HG02623 (cell line): ENCODE measurements around the gene HAUS2.
"Not testable (repeated sequence)": the region's sequence is repeated elsewhere in the genome, so short reads cannot be mapped to it uniquely, and the experiment has no call there.

ENCODE experiments used
- ATAC-seq: cut with Tn5 transposase; IDR thresholded peaks from one replicate; pipeline ENCODE4 v1.9.1; 2021; ENCODE audit warnings: moderate library complexity; ENCODE audit not compliant: unreplicated experiment

The HAUS2 gene

DNA sequence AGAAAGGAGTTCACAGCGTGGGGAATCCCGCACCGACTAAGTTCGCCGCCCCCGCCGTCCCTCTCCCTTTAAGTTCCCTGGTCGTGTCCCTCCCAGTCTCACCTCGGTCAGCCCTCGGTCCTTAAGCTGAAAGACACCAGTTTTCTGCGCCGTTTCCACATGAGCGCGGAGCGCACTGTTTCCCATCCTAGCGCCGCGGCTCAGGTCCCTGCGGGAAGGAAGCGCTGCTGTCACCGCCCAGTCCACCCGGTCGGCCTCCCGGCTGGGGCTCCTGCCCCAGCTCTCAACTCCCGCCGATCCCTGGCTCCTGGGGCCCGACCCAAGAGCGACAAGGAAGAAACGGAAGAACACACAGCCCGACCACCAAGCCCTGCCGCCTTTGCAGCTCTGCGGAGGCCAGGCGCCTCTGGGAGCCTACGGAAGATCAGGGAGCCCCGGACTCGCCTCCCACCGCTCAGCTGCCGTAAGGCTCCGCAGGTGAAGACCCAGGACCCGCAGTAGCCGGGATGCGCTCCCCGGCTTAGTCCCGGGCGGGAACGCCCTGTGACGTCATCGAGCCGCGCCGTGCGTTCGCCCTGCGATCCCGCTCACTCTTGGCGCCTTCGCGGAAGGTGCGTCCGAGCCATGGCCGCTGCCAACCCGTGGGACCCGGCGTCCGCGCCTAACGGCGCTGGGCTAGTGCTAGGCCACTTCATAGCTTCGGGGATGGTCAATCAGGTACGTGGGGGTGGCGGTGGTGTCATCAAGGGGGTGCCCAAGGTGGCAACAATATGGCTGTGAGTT, at the start of gene HAUS2, which contains the start of gene LRRC57:
Gene HAUS2 (plus strand): TSS at position 590 of the 783 bp plus-strand sequence. CDS start 35 bp downstream, at position 625.
Gene LRRC57 (minus strand): TSS at position 545 of the 783 bp plus-strand sequence. CDS start 359 bp downstream, at position 186.
- ATAC-seq, result peak; percentile 82

DNA sequence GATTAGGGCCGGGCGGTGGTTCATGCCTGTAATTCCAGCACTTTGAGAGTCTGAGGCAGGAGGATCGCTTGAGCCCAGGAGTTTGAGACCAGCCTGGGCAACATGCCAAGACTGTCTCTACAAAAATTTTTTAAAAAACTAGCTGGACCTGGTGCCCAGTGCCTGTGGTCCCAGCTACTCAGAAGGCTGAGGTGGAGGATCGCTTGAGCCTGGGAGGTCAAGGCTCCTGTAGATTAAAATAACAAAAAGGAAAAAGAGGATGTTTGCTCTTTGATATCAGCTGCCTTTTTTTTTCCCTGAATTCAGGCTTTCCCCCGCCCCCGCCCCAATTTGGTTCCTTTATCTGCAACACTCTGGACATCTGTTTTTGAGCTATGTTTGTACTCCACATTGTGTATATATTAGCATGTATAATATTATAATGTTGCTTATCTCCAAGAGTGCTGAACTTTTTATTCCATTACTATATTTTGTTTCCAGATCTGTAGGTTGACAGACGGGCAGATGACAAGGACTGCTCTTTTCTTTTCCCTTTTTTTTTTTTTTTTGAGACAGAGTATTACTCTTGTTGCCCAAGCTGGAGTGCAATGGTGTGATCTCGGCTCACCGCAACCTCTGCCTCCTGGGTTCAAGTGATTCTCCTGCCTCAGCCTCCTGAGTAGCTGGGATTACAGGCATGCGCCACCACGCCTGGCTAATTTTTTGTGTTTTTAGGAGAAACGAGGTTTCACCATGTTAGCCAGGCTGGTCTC, 48.6 kb upstream of the HAUS2 start:
- no peak for ATAC-seq

DNA sequence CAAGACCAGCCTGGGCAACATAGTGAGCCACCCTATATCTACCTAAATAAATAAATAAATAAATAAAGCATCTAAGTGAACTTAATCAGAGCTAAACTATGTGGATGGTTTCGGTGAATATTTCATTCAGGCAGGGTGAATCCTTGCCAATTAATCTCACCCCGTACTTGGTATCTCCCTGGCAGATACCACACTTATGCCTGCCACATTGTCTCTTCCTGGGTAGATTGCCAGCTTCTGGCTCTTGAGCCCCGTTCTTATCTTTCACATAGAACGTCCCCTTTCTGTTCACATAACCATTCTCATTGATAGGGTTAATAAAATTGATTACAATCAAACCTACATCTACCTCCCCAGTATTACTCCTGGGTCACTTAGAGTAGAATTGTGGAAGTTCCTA, 46.2 kb upstream of the HAUS2 start:
- no peak for ATAC-seq

DNA sequence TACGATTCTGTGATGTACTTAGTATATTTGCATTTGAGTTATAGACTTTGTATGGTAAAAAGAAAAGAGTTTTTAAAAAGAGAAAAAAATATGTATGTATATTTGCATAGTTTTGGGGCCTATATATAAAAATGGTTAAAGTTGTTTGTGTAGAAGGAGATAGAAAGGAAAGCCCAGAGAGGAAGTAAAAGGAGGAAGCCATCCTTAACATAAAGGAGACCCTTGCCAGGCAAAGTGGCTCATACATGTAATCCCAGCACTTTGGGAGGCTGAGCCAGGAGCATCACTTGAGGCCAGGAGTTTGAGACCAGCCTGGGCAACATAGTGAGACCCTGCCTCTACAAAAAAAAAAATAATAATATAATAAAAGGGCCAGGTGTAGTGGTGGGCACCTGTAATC, 44.8 kb upstream of the HAUS2 start:
- no peak for ATAC-seq

DNA sequence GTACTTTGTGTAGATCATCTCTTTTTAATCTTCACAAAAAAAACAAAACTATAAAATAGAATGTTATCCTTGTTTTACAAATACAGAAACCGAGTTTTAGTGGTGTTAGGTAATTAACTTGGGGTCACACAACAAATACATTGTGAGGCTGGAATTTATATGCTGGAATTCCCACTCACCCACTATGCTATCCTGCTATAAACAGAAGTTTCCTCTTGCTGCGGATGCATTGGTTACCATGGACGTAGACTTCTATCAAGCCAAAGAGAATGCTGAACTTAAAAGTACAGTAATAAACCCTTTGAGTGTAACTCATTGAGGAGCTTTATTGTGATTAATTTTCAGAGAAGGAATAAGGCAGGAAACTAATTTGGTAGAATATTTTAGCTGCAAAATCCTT, 44.0 kb upstream of the HAUS2 start:
- no peak for ATAC-seq

DNA sequence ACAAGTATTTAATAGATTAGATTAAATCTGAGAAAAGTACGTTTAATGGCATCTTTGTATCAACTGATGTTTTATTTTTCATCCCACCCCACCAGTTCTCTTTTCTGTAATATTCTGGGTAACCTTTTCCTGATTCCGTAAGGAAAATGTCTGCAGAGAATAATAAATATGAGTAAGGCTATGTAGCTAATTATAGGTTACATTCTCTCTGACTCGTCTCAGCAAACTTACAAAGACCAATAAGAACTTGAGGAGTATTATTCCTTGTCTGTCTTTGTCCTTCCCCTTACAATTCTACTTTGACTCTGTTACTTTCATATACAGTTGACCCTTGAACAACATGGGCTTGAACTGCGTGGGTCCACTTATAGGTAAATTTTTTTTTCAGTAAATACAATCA, 41.1 kb upstream of the HAUS2 start:
- no peak for ATAC-seq

DNA sequence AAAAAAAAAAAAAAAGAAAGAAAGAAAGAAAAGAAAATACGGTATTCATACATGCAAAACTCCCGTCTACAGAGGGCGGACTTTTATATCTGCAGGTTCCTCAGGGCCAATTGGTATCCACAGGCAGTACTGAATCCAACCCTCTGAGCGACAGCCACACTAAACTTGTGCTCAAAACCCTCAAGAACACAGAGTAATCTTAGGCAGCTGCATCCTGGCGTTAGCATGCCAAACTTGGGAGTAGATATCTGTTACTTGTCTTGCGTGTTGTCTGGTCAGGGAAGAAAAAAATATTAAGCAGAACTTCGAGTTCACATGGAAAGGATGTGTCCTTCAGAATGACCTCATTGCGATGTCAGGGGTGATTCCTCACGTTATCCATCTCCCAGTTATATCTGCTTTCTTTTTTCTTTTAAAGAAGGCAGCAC, 40.4 kb upstream of the HAUS2 start:
- no peak for ATAC-seq

DNA sequence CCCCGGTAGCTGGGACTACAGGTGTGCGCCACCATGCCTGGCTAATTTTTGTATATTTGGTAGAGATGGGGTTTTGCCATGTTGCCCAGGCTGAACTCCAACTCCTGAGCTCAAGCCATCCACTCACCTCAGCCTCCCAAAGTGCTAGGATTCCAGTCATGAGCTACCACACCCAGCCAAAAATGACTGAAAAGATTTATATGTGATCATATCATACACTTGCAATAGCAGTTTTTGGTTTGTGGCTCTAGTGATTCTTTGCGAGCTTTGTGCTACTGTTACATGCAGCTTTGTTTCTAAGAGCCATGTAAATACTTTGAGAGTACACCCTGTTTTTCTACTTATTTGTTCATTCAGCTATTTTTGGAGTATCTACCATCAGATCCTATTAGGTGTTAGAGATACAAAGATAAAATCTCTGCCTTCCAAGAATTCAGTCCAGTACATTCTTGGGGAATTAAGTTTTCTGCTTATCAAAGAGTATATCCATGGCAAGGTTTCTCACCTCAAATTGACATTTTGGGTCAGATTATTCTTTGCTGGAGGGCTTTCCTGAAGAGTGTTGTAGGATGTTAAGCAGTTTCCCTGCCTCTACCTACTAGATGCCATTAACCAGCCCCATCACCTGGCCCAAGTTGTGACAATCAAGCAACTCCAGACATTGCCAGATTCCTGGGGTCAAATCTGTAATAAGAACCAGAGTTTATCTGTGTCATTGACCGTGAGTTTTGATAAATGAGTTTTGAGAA, 38.2 kb upstream of the HAUS2 start:
- no peak for ATAC-seq

DNA sequence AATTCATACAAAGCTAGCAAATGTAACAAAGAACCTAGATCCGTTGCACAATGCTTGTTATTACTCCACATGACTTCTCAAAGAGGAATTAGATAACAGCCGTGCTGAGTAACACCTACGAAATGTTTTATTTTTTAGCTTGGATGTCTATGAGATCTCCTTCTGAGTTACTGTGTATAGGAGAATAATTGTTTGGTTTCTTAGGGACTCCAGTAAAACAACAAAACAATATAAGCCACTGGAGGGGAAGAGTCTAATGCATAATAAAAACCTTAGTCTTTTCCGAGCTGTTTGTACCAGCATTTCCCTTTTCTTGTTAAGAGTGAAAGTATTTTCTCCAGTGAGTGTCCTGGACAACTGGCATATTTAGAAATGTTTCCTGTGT, 37.6 kb upstream of the HAUS2 start:
- ATAC-seq, result no peak

DNA sequence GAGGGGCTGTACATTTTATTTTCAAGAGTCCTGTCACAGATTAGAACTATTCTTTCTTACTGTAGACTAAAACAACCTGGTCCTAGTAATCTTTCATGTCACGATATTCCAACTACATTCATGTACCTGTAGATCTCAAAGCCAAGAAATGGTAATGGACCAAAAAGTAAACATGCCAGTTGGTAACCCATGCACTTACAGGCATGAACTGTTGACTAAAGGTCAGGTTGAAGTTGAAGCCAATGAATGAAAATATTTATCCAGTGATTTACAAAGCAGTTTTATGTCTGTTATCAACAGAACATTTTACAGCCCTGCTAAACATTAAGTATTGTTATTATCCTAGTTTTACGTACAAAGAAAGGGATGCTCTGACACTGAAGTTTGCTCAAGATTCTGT, 25.3 kb upstream of the HAUS2 start:
- no peak for ATAC-seq

DNA sequence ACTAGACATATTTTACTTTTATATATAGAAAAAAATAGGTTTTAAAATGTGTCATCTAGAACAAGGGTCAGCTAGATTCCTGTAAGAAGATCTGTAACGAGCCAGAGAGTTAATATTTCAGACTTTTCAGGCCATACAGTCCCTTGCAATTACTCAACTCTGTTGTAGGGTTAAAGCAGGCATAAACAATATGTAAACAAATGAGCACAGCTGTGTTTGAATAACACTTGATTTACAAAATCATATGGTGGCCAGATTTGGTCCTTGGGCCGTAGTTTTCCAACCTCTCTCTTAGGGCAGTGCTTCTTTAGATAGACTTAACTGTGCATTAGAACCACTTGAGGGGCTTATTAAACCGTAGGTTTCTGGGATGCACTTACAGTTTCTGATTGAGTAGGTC, 19.7 kb upstream of the HAUS2 start:
- no peak for ATAC-seq

DNA sequence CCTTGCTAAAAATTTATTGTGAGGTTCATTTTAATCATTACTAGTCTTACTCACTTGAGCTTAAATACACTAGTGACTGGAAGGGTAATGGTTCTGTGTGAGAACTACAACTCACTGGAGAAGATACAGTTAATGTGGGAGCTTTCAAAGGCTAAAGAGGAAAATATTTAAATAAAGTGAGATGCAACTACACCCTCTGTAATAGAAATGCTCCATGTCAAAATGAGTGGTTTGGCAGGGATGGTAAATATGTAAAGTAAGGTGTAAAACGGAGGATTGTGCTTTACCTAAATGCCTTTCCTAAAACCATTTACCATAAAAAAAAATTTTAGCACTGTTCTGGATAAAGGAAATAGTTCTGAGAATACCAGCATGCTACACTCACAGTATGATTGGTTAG, 15.4 kb upstream of the HAUS2 start:
- no peak for ATAC-seq

DNA sequence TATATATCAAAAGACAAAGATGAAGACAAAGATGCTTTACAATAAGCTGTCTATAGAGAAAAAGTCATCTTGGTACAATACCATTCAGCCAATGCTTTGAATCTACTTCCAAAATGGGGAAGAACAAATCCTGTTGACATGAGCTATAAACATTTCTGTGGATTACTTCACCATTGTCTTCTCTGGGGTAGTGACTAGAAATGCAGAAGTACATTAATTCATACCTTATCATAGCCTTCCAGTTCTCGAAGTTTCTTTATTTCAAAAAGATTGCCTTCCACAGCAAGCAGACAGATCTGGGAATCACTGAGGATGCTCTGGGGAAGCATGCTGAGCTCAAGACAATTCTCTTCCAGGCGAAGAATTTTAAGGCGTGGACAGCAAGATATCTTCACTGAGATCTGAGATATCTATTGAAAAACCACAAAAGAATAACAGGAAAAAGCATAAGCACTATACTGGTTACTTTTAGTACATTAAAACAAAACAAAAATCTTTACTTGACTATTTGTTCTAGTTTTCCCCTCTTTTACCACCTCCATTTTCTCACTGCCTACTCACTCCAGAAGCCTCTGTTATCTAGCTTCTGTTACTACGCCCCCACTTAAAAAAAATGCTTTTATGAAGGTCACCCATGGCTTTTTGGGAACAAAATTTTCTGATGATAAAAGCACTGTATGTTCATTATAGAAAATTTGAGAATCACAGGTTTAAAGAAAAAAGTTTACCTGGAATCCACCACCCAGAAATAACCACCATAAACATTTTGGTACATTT, 3.6 kb upstream of the HAUS2 start:
- ATAC-seq, result no peak

DNA sequence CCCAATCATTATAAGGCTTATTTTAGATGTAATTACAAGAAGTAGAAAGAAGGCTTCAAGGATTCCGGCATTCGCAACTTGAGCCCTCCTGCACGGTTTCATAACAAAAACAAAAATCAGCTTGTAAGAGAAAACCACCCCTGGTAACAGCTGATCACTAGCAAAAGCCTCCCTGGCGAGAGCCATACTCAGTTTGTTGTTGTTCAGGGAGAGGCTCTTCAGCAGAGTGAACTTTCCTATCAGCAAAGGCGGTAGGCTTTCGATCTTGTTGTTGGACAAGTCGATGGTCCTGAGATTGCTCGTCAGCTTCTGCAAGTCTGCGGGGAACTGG, 755 bp upstream of the HAUS2 start:
- peak; percentile 2 for ATAC-seq

DNA sequence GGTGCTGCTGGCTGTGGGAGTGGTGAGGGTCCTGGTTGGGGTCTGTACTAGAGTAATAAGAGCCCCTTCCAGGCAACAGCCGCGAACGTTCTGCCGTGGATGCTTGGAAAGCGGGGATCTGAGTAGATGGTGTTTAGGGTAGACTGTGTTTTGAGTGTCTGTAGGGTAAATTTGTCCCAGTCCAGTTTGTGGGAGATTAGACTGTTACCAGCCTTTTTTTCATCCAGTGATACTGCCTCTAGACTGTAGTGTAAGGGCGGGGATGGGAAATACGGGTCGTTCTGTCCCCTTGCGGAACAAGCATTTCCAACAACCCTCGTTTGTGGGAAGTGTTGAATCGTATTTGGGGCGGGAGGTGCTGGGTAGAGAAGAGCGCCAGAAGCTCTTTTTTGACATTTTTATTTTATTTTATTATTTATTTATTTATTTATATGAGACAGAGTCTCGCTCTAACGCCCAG, 424 bp downstream of the HAUS2 start:
- peak; percentile 29 for ATAC-seq

DNA sequence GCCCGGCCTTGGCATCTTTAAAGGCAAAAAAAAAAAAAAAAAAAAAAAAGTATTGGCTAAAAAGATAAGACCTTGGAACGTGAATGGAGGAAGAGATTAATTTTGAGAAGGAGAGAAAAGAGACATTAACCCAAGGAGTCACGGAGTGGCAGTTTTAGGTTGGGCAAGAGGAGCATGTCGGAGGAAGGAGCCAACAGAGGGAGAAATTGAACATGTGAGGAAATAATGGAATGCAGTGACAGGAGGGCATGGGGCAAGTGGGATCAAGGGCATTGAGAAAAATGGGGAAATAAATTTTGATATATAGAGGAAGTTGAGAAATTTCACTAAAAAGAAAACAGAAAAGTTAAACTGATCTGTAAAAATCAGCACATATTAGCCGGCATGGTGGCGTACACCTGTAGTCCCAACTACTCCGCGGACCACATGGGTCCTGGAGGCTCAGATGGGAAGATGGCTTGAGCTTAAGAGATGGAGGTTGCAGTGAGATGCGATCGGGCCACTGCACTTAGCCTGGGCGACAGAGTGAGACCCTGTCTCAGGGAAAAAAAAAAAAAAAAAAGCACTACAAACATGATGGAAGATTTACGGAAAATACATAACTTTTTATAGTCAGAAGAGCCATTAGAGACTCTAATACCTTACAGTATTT, 1.2 kb downstream of the HAUS2 start:
- no peak for ATAC-seq

DNA sequence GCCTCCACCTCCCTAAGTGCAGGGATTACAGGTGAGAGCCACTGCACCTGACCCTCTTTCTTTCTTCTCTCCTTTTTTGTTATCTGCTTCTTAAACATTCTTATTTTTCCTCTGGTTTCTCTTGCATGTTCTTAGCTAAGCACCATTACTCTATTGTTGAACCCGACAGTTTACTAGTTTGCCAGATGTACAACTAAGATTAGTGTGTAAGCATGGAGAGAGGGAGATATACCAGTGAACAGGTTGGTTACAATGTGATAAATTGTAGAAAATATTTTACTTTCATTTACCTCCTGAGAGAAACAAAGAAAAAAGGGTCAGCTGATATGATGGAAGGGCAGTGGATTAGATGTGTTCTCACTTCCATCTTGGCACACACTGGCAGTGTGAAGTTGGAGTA, 4.9 kb downstream of the HAUS2 start:
- no peak for ATAC-seq

DNA sequence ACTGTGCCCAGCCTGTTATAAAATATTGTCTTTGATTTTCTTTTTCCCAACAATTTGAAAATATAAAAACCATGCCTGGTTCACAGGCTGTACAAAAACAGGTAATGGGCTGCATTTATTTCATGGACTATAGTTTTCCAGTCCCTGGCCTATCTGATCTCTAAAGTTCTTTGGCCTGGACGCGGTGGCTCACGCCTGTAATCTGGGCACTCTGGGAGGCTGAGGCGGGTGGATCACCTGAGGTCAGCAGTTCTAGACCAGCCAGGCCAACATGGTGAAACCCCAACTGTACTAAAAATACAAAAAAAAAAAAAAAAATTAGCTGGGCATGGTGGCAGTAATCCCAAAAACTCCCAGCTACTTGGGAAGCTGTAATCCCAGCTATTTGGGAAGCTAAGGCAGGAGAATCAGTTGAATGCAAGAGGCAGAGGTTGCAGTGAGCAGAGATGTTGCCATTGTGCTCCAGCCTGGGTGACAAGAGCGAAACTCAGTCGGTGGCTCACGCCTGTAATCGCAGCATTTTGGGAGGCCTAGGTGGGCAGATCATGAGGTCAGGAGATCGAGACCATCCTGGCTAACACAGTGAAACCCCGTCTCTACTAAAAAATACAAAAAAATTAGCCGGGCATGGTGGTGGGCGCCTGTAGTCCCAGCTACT, 8.0 kb downstream of the HAUS2 start:
- not testable (repeated sequence) for ATAC-seq

DNA sequence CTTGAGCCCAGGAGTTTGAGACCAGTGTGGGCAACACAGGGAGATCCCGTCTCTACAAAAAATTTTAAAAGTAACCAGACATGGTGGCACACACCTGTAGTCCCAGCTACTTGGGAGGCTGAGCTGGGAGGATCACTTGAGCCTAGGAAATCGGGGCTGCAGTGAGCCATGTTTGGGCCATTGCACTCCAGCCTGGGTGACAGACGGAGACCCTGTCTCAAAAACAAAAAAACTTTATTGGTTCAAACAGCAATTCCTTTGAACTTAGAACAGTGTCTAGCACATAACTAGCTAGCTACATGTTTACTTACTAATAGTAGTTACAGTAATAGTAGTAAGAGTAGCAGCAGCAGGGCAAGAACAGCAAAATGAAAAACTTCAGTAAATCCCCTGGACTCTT, 10.1 kb downstream of the HAUS2 start:
- ATAC-seq, result no peak
